Ascending aorta (tissue), 2 donors: ENCODE measurements around the gene LRRC34. TPM values are rescaled to one million over a fixed set of nuclear protein-coding genes. Genes with fewer than 3 reads are reported as not detected.

Experiments used
- DNase-seq, 2 donors: peaks; one replicate each; pipeline ENCODE4 v3.0.0-alpha.2; 2019; ENCODE audit warnings: low spot score in 2 of 2
- H3K27ac ChIP-seq, 2 donors: fragments of 200-600 bp; sonication (generic); one replicate each; pipeline ENCODE4 v1.5.1; 2016 to 2017; ENCODE audit warnings: mild to moderate bottlenecking in 1 of 2
- H3K27me3 ChIP-seq: fragments of 200-600 bp; sonication (generic); one replicate; pipeline ENCODE4 v1.5.1; 2017
- H3K36me3 ChIP-seq, 2 donors: fragments of 200-600 bp; sonication (generic); one replicate each; pipeline ENCODE4 v1.5.1; 2016
- H3K4me1 ChIP-seq, 2 donors: fragments of 200-600 bp; sonication (generic); one replicate each; pipeline ENCODE4 v1.5.1; 2016 to 2017; ENCODE audit warnings: mild to moderate bottlenecking in 1 of 2
- H3K4me3 ChIP-seq, 2 donors: fragments of 200-600 bp; sonication (generic); one replicate each; pipeline ENCODE4 v1.5.1; 2016 to 2017; ENCODE audit warnings: mild to moderate bottlenecking in 1 of 2
- H3K9me3 ChIP-seq, 2 donors: fragments of 200-600 bp; sonication (generic); one replicate each; pipeline ENCODE4 v1.5.1; 2016
- CTCF ChIP-seq, 3 experiments: fragments of 200-600 bp in 2 of 3; fragments of 450-650 bp in 1 of 3; sonication (generic) in 2 of 3; IDR thresholded peaks; one replicate each; pipeline ENCODE4 v1.5.1; 2016 to 2019; ENCODE audit warnings: antibody characterized with exemption in 3 of 3, mild to moderate bottlenecking in 1 of 3, moderate library complexity in 1 of 3
- intact Hi-C: fragments of 100-400 bp; cut with DNase I; formaldehyde crosslinking; loops from one replicate; pipeline ENCODE4 v1.15.1; 2023
- total RNA-seq: library from RNA; depleted of rRNA; stranded (reverse); fragments of >200 nt; gene quantifications from one replicate; pipeline ENCODE4 v1.1.0, GENCODE V29; 2016

Gene LRRC34
- total RNA-seq, 1 donor from 2014 or later = 3.5 TPM

GRCh38 chr3:169754711-169755110 lies 58.0 kb downstream of the LRRC34 start:
- no peaks in the 10 kb centered on the region for H3K27me3 ChIP-seq
- no peak overlapping the region for H3K27ac ChIP-seq
- DNase-seq = no peak
- no peak for TF ChIP-seq CTCF (IDR thresholded peaks at IDR 0.05)
- H3K9me3 ChIP-seq = no peaks in the 10 kb centered on the region
- no peaks in the 10 kb centered on the region for H3K36me3 ChIP-seq
- no peak overlapping the region for H3K4me3 ChIP-seq
- H3K4me1 ChIP-seq = no peaks in the 10 kb centered on the region
- intact Hi-C loops = no loop called here

- DNase-seq = no peak
- H3K4me1 ChIP-seq = no peaks in the 10 kb centered on the region
- no peaks in the 10 kb centered on the region for H3K36me3 ChIP-seq
- no peaks in the 10 kb centered on the region for H3K9me3 ChIP-seq
- intact Hi-C loops = no loop called here
- no peak for TF ChIP-seq CTCF (IDR thresholded peaks at IDR 0.05)
- no peak overlapping the region for H3K27ac ChIP-seq
- H3K4me3 ChIP-seq = no peak overlapping the region
- H3K27me3 ChIP-seq = no peaks in the 10 kb centered on the region
These were observed 60.8 kb downstream of the LRRC34 start for GRCh38 chr3:169751875-169752274.

GRCh38 chr3:169750665-169751064 lies 62.0 kb downstream of the LRRC34 start:
- no peak for TF ChIP-seq CTCF (IDR thresholded peaks at IDR 0.05)

GRCh38 chr3:169748670-169749069 lies 64.0 kb downstream of the LRRC34 start:
- Histone ChIP-seq H3K4me3 (no peak overlapping the region), H3K4me1 (no peaks in the 10 kb centered on the region), H3K36me3 (no peaks in the 10 kb centered on the region), H3K27ac (no peak overlapping the region), H3K27me3 (no peaks in the 10 kb centered on the region), H3K9me3 (no peaks in the 10 kb centered on the region)
- intact Hi-C loops = loop anchor here (10.0 kb wide), 1 partner anchor 704 kb away; no protein-coding TSS in a partner anchor
- no peak for TF ChIP-seq CTCF (IDR thresholded peaks at IDR 0.05)
- DNase-seq = no peak

More at GRCh38 chr3:169750665-169751064, 62.0 kb downstream of the LRRC34 start:
- intact Hi-C loops = no loop called here
- Histone ChIP-seq H3K36me3 (no peaks in the 10 kb centered on the region), H3K27ac (no peak overlapping the region), H3K9me3 (no peaks in the 10 kb centered on the region), H3K4me1 (no peaks in the 10 kb centered on the region), H3K27me3 (no peaks in the 10 kb centered on the region), H3K4me3 (no peak overlapping the region)
- no peak for DNase-seq

GRCh38 chr3:169746924-169747323 lies 65.8 kb downstream of the LRRC34 start:
- TF ChIP-seq CTCF (IDR thresholded peaks at IDR 0.05) = no peak
- intact Hi-C loops = loop anchor here (10.0 kb wide), 1 partner anchor 702 kb away; no protein-coding TSS in a partner anchor
- Histone ChIP-seq H3K27ac (no peak overlapping the region), H3K27me3 (no peaks in the 10 kb centered on the region), H3K9me3 (no peaks in the 10 kb centered on the region), H3K4me3 (no peak overlapping the region), H3K36me3 (no peaks in the 10 kb centered on the region), H3K4me1 (no peaks in the 10 kb centered on the region)
- no peak for DNase-seq
